Activated naive CD8-positive, alpha-beta T cell treated with anti-CD3 and anti-CD28 coated beads, Interleukin-2, amount 50 U/mL, for 24 hours (primary cell): ENCODE results near the gene TBL2.
A peak's percentile ranks its signal among the peaks of the same experiment; 100 is the strongest.
"Not testable (repeated sequence)": the region's sequence is repeated elsewhere in the genome, so short reads cannot be mapped to it uniquely, and the experiment has no call there.

Experiments
- ATAC-seq: fragments of 150-1000 bp; cut with Tn5 transposase; one replicate; pipeline ENCODE4 v1.10.0; 2021
- DNase-seq: peaks from one replicate; pipeline ENCODE4 v3.0.0; 2021
- H3K27ac Mint-ChIP-seq: one replicate; pipeline ENCODE4 v1.8.0; 2021; ENCODE audit warnings: mild to moderate bottlenecking, mixed read lengths
- H3K27me3 Mint-ChIP-seq: one replicate; pipeline ENCODE4 v1.8.0; 2021; ENCODE audit warnings: mixed read lengths
- H3K36me3 Mint-ChIP-seq: one replicate; pipeline ENCODE4 v1.8.0; 2021; ENCODE audit warnings: low read depth, mixed read lengths
- H3K4me1 Mint-ChIP-seq: one replicate; pipeline ENCODE4 v1.8.0; 2021; ENCODE audit warnings: mixed read lengths
- H3K4me3 Mint-ChIP-seq: one replicate; pipeline ENCODE4 v1.8.0; 2021; ENCODE audit warnings: mild to moderate bottlenecking, moderate library complexity, mixed read lengths
- H3K9me3 Mint-ChIP-seq: one replicate; pipeline ENCODE4 v1.8.0; 2021; ENCODE audit warnings: mixed read lengths

The TBL2 gene

GRCh38 chr7:73539709-73540108 lies 38.7 kb downstream of the TBL2 start:
- Mint-ChIP-seq H3K9me3 (no peaks in the 10 kb centered on the region), H3K36me3 (peaks cover 36% of the 10 kb centered on the region), H3K27ac (no peak overlapping the region), H3K4me1 (peaks cover 1% of the 10 kb centered on the region), H3K4me3 (no peak overlapping the region), H3K27me3 (no peaks in the 10 kb centered on the region)
- ATAC-seq = no peak
- no peak for DNase-seq

GRCh38 chr7:73538510-73538909 lies 39.9 kb downstream of the TBL2 start:
- not testable (repeated sequence) for H3K9me3 Mint-ChIP-seq, DNase-seq, H3K4me3 Mint-ChIP-seq, H3K4me1 Mint-ChIP-seq, H3K27me3 Mint-ChIP-seq, H3K27ac Mint-ChIP-seq, ATAC-seq
- H3K36me3 Mint-ChIP-seq = peaks cover 35% of the 10 kb centered on the region

GRCh38 chr7:73537051-73537450 lies 41.3 kb downstream of the TBL2 start:
- Mint-ChIP-seq H3K36me3 (peaks cover 25% of the 10 kb centered on the region), H3K27ac (no peak overlapping the region), H3K4me3 (no peak overlapping the region), H3K9me3 (no peaks in the 10 kb centered on the region), H3K4me1 (peaks cover 1% of the 10 kb centered on the region), H3K27me3 (no peaks in the 10 kb centered on the region)
- DNase-seq (no peak), ATAC-seq (no peak)

- no peak overlapping the region for H3K4me3 Mint-ChIP-seq
- peaks cover 23% of the 10 kb centered on the region for H3K36me3 Mint-ChIP-seq
- H3K27me3 Mint-ChIP-seq = no peaks in the 10 kb centered on the region
- no peak overlapping the region for H3K27ac Mint-ChIP-seq
- H3K4me1 Mint-ChIP-seq = peaks cover 1% of the 10 kb centered on the region
- H3K9me3 Mint-ChIP-seq = no peaks in the 10 kb centered on the region
- ATAC-seq (no peak), DNase-seq (no peak)
These were observed 41.9 kb downstream of the TBL2 start for GRCh38 chr7:73536479-73536878.

- DNase-seq, H3K9me3 Mint-ChIP-seq, H3K4me3 Mint-ChIP-seq, H3K27ac Mint-ChIP-seq, H3K27me3 Mint-ChIP-seq, H3K4me1 Mint-ChIP-seq, ATAC-seq: not testable (repeated sequence)
- H3K36me3 Mint-ChIP-seq = peaks cover 20% of the 10 kb centered on the region
These were observed 42.5 kb downstream of the TBL2 start for GRCh38 chr7:73535918-73536317.

GRCh38 chr7:73533742-73534141 lies 44.6 kb downstream of the TBL2 start:
- H3K27me3 Mint-ChIP-seq = no peaks in the 10 kb centered on the region
- no peak for ATAC-seq
- peaks cover 12% of the 10 kb centered on the region for H3K36me3 Mint-ChIP-seq
- no peak for DNase-seq
- H3K4me1 Mint-ChIP-seq = peaks cover 1% of the 10 kb centered on the region
- no peak overlapping the region for H3K4me3 Mint-ChIP-seq
- H3K9me3 Mint-ChIP-seq = no peaks in the 10 kb centered on the region
- no peak overlapping the region for H3K27ac Mint-ChIP-seq

- Mint-ChIP-seq H3K4me3 (no peak overlapping the region), H3K27me3 (no peaks in the 10 kb centered on the region), H3K36me3 (peaks cover 9% of the 10 kb centered on the region), H3K9me3 (no peaks in the 10 kb centered on the region), H3K4me1 (peaks cover 9% of the 10 kb centered on the region), H3K27ac (no peak overlapping the region)
- DNase-seq = no peak
- ATAC-seq = no peak
These were observed 46.2 kb downstream of the TBL2 start for GRCh38 chr7:73532224-73532623.

GRCh38 chr7:73530800-73531199 lies 47.6 kb downstream of the TBL2 start:
- ATAC-seq (no peak), DNase-seq (no peak)
- H3K4me1 Mint-ChIP-seq = peaks cover 17% of the 10 kb centered on the region
- H3K36me3 Mint-ChIP-seq = peaks cover 3% of the 10 kb centered on the region
- H3K27me3 Mint-ChIP-seq = no peaks in the 10 kb centered on the region
- H3K4me3 Mint-ChIP-seq = no peak overlapping the region
- H3K27ac Mint-ChIP-seq = no peak overlapping the region
- no peaks in the 10 kb centered on the region for H3K9me3 Mint-ChIP-seq

GRCh38 chr7:73526896-73527821 lies 51.2 kb downstream of the TBL2 start:
- DNase-seq = no peak
- peaks cover 4% of the 10 kb centered on the region for H3K36me3 Mint-ChIP-seq
- H3K4me3 Mint-ChIP-seq = peak overlapping the region; percentile 57
- H3K4me1 Mint-ChIP-seq = peaks cover 42% of the 10 kb centered on the region
- H3K27me3 Mint-ChIP-seq = no peaks in the 10 kb centered on the region
- no peak for ATAC-seq
- peak overlapping the region; percentile 83 for H3K27ac Mint-ChIP-seq
- no peaks in the 10 kb centered on the region for H3K9me3 Mint-ChIP-seq

GRCh38 chr7:73526158-73526494 lies 52.3 kb downstream of the TBL2 start:
- not testable (repeated sequence) for H3K27ac Mint-ChIP-seq, H3K27me3 Mint-ChIP-seq, H3K36me3 Mint-ChIP-seq, DNase-seq, ATAC-seq, H3K9me3 Mint-ChIP-seq
- H3K4me3 Mint-ChIP-seq = peak overlapping the region; percentile 82
- peaks cover 43% of the 10 kb centered on the region for H3K4me1 Mint-ChIP-seq

- DNase-seq = peak; percentile 97
These were observed 56.1 kb downstream of the TBL2 start, which contains the start of gene BAZ1B for GRCh38 chr7:73522105-73522872. BAZ1B (minus strand) TSS chr7:73522293; CDS start chr7:73521933, 360 bp downstream.

GRCh38 chr7:73521636-73522104 lies 56.7 kb downstream of the TBL2 start:
- Mint-ChIP-seq H3K9me3 (no peaks in the 10 kb centered on the region), H3K4me1 (peaks cover 66% of the 10 kb centered on the region), H3K27me3 (no peaks in the 10 kb centered on the region), H3K27ac (no peak overlapping the region), H3K36me3 (peaks cover 44% of the 10 kb centered on the region), H3K4me3 (peak overlapping the region; percentile 94)
- DNase-seq = peak; percentile 71
- ATAC-seq = peak; percentile 50

More at GRCh38 chr7:73522105-73522872, 56.1 kb downstream of the TBL2 start, which contains the start of gene BAZ1B:
- peak; percentile 93 for ATAC-seq
- peaks cover 38% of the 10 kb centered on the region for H3K36me3 Mint-ChIP-seq
- H3K27ac Mint-ChIP-seq = peak within 1 kb of the TSS; percentile 97
- H3K27me3 Mint-ChIP-seq = no peaks in the 10 kb centered on the region
- peaks cover 68% of the 10 kb centered on the region for H3K4me1 Mint-ChIP-seq
- H3K9me3 Mint-ChIP-seq = no peaks in the 10 kb centered on the region
- H3K4me3 Mint-ChIP-seq = peak within 1 kb of the TSS; percentile 94

GRCh38 chr7:73520673-73521635 lies 57.4 kb downstream of the TBL2 start:
- Mint-ChIP-seq H3K9me3 (no peaks in the 10 kb centered on the region), H3K27me3 (no peaks in the 10 kb centered on the region), H3K4me1 (peaks cover 64% of the 10 kb centered on the region), H3K36me3 (peaks cover 45% of the 10 kb centered on the region), H3K4me3 (peak overlapping the region; percentile 90), H3K27ac (peak overlapping the region; percentile 88)
- ATAC-seq (no peak), DNase-seq (no peak)
